GM23338 (cell line): Measurements from ENCODE around the gene SYNDIG1. TPM values are rescaled to one million over a fixed set of nuclear protein-coding genes. Genes with fewer than 3 reads are reported as not detected.

Experiments used
- ATAC-seq: fragments of 200-7000 bp; cut with Tn5 transposase; 3 replicates; pipeline ENCODE4 v1.9.1; 2020
- DNase-seq: peaks from one replicate; pipeline ENCODE4 v3.0.0-alpha.2; 2015; ENCODE audit warnings: low spot score
- H2AFZ ChIP-seq: fragments of 200-600 bp; sonication (generic); 2 replicates; pipeline ENCODE4 v1.8.0; 2016; ENCODE audit warnings: antibody characterized with exemption, mild to moderate bottlenecking, moderate library complexity
- H3F3A ChIP-seq: fragments of 200-600 bp; sonication (generic); replicated peaks from 2 replicates; pipeline ENCODE4 v1.8.0; 2017; ENCODE audit warnings: antibody characterized with exemption, mixed run types, low read depth
- H3K27ac ChIP-seq: fragments of 200-600 bp; sonication (generic); 2 replicates; pipeline ENCODE4 v1.6.1; 2016; ENCODE audit warnings: low read depth
- H3K27me3 ChIP-seq: fragments of 200-600 bp; sonication (generic); 2 replicates; pipeline ENCODE4 v1.8.0; 2016; ENCODE audit warnings: mild to moderate bottlenecking, mixed run types, moderate library complexity; ENCODE audit not compliant: insufficient read depth
- H3K36me3 ChIP-seq: fragments of 200-600 bp; sonication (generic); 2 replicates; pipeline ENCODE4 v1.8.0; 2016; ENCODE audit warnings: mild to moderate bottlenecking; ENCODE audit not compliant: insufficient read depth
- H3K4me1 ChIP-seq: fragments of 200-600 bp; sonication (generic); 2 replicates; pipeline ENCODE4 v1.8.0; 2016; ENCODE audit warnings: mild to moderate bottlenecking, moderate library complexity; ENCODE audit not compliant: insufficient read depth
- H3K4me2 ChIP-seq: fragments of 200-600 bp; sonication (generic); 2 replicates; pipeline ENCODE4 v1.7.1; 2017; ENCODE audit warnings: mixed run types
- H3K4me3 ChIP-seq: fragments of 200-600 bp; sonication (generic); 2 replicates; pipeline ENCODE4 v1.6.1; 2016; ENCODE audit warnings: mixed run types
- H3K79me2 ChIP-seq: fragments of 200-600 bp; sonication (generic); replicated peaks from 2 replicates; pipeline ENCODE4 v1.8.0; 2017; ENCODE audit warnings: mild to moderate bottlenecking; ENCODE audit not compliant: insufficient read depth
- H3K9me2 ChIP-seq: fragments of 200-600 bp; sonication (generic); 2 replicates; pipeline ENCODE4 v1.8.0; 2017; ENCODE audit not compliant: insufficient read depth
- H4K20me1 ChIP-seq: fragments of 200-600 bp; sonication (generic); replicated peaks from 2 replicates; pipeline ENCODE4 v1.8.0; 2017; ENCODE audit warnings: mild to moderate bottlenecking; ENCODE audit not compliant: insufficient read depth
- H3K27ac Mint-ChIP-seq: 2 replicates; pipeline ENCODE4 v1.8.0; 2020; ENCODE audit warnings: inconsistent platforms, mild to moderate bottlenecking, moderate library complexity, mixed read lengths
- H3K27me3 Mint-ChIP-seq: 3 replicates; pipeline ENCODE4 v1.8.0; 2022; ENCODE audit warnings: low read depth, mild to moderate bottlenecking, moderate library complexity, mixed read lengths, inconsistent platforms; ENCODE audit not compliant: insufficient read depth, poor library complexity
- H3K36me3 Mint-ChIP-seq: 3 replicates; pipeline ENCODE4 v1.8.0; 2021; ENCODE audit warnings: low read depth, mild to moderate bottlenecking, inconsistent platforms, moderate library complexity, mixed read lengths
- H3K4me1 Mint-ChIP-seq: 3 replicates; pipeline ENCODE4 v1.8.0; 2020; ENCODE audit warnings: mild to moderate bottlenecking, inconsistent platforms, mixed read lengths
- H3K4me3 Mint-ChIP-seq: 3 replicates; pipeline ENCODE4 v1.8.0; 2021; ENCODE audit warnings: moderate library complexity, mild to moderate bottlenecking, inconsistent platforms, mixed read lengths
- H3K9me3 Mint-ChIP-seq: 3 replicates; pipeline ENCODE4 v1.8.0; 2020; ENCODE audit warnings: moderate library complexity, mild to moderate bottlenecking, inconsistent platforms, mixed read lengths
- CREB1 ChIP-seq: fragments of 250-450 bp; sonication (Bioruptor Pico); IDR thresholded peaks from 2 replicates; pipeline ENCODE4 v1.5.0; 2020; ENCODE audit warnings: low read depth, mild to moderate bottlenecking, moderate library complexity
- CTCF ChIP-seq, 2 experiments: fragments of 200-600 bp in 1 of 2; sonication (generic) in 1 of 2; conservative IDR thresholded peaks; 2 replicates each; pipeline versions ENCODE4 v1.5.1 to v1.6.1; 2016 to 2017; ENCODE audit warnings: antibody characterized with exemption in 2 of 2, low read depth in 2 of 2, mild to moderate bottlenecking in 2 of 2, moderate library complexity in 1 of 2
- EZH2 ChIP-seq: fragments of 200-600 bp; sonication (generic); IDR thresholded peaks from one replicate; pipeline ENCODE4 v1.8.0; 2017; ENCODE audit warnings: antibody characterized with exemption, mild to moderate bottlenecking, low read depth; ENCODE audit not compliant: unreplicated experiment
- EZH2phosphoT487 ChIP-seq: fragments of 200-600 bp; sonication (generic); IDR thresholded peaks from one replicate; pipeline ENCODE4 v1.8.1; 2018; ENCODE audit warnings: antibody characterized with exemption; ENCODE audit not compliant: unreplicated experiment
- JUNB ChIP-seq: IDR thresholded peaks from one replicate; pipeline ENCODE4 v1.6.1; 2016; ENCODE audit warnings: antibody characterized with exemption; ENCODE audit not compliant: unreplicated experiment
- NANOG ChIP-seq: IDR thresholded peaks from 2 replicates; pipeline ENCODE4 v1.6.1; 2016; ENCODE audit warnings: antibody characterized with exemption, borderline replicate concordance
- POLR2AphosphoS5 ChIP-seq: IDR thresholded peaks from 2 replicates; pipeline ENCODE4 v1.6.1; 2016; ENCODE audit warnings: antibody characterized with exemption, low read depth
- REST ChIP-seq: IDR thresholded peaks from one replicate; pipeline ENCODE4 v1.6.1; 2018; ENCODE audit warnings: antibody characterized with exemption; ENCODE audit not compliant: unreplicated experiment
- STAT1 ChIP-seq: IDR thresholded peaks from one replicate; pipeline ENCODE4 v1.6.1; 2016; ENCODE audit warnings: antibody characterized with exemption; ENCODE audit not compliant: unreplicated experiment
- ZNF114 ChIP-seq: fragments of 250-450 bp; sonication (Bioruptor Pico); IDR thresholded peaks from 2 replicates; pipeline ENCODE4 v1.5.0; 2020; ENCODE audit warnings: mild to moderate bottlenecking, moderate library complexity
- ZNF331 ChIP-seq: fragments of 250-450 bp; sonication (Bioruptor Pico); IDR thresholded peaks from 2 replicates; pipeline ENCODE4 v1.5.0; 2020; ENCODE audit warnings: low read depth, mild to moderate bottlenecking, moderate library complexity
- ZNF462 ChIP-seq: fragments of 250-450 bp; sonication (Bioruptor Pico); IDR thresholded peaks from 2 replicates; pipeline ENCODE4 v1.5.0; 2020; ENCODE audit warnings: mild to moderate bottlenecking, moderate library complexity
- polyA plus RNA-seq: library from polyadenylated mRNA; unstranded; fragments of >200 nt; fragmentation: Nextera tagmentation; extraction: Ambion mirVana; gene quantifications from 2 replicates; pipeline ENCODE4 v1.2.1, GENCODE V29; 2016
- total RNA-seq: library from RNA; depleted of rRNA; stranded (reverse); fragments of >200 nt; shearing (Covaris generic); gene quantifications from 2 replicates; pipeline ENCODE4 v1.2.3, GENCODE V29; 2014
- TF ChIP-seq, protein P1 (sequence below): IDR thresholded peaks from 2 replicates; pipeline ENCODE4 v1.6.1; 2016; ENCODE audit warnings: antibody characterized with exemption

SYNDIG1 gene
- total and polyA plus RNA-seq, 2 experiments from 2014 or later, result 2.8 to 4.8 TPM

DNA sequence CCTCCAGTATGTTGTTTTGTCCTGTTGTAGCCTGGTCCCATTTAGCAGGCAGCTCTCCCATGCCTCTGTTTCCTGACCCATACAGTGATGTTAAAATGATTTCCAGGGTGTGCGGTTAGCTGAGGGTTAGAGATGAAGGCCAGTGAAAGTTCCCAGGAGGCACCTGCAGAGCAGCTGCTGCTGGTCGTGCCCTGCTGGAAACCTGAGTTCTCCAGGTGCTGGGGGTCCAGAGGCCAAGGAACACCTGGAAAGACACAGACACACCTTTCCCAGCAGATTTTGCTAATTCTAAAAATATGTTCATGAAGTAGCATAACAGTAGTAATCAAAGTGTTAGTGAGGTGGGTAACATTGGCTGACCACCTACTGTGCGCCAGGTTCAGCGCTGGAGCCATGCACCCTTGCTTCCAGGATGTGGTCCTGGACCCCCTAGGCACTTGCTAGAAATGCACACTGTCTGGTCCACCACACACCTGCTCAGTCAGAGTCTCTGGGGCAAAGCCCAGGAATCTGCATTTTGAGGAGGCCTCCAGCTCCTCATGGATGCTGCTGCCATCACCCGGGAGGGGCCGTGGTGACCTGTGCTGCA is 118.7 kb downstream of the SYNDIG1 start:
- H3K9me3 Mint-ChIP-seq, result no peaks in the 10 kb centered on the region
- TF ChIP-seq ZNF331 (CRISPR knock-in tag), result no peak
- TF ChIP-seq, protein P1, sequence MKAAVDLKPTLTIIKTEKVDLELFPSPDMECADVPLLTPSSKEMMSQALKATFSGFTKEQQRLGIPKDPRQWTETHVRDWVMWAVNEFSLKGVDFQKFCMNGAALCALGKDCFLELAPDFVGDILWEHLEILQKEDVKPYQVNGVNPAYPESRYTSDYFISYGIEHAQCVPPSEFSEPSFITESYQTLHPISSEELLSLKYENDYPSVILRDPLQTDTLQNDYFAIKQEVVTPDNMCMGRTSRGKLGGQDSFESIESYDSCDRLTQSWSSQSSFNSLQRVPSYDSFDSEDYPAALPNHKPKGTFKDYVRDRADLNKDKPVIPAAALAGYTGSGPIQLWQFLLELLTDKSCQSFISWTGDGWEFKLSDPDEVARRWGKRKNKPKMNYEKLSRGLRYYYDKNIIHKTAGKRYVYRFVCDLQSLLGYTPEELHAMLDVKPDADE, result no peak
- TF ChIP-seq ZNF114 (CRISPR knock-in tag), result no peak
- no peak for TF ChIP-seq ZNF462
- no peak for TF ChIP-seq CREB1
- TF ChIP-seq POLR2AphosphoS5, result no peak
- TF ChIP-seq STAT1, result no peak
- TF ChIP-seq EZH2phosphoT487, result no peak
- no peak for TF ChIP-seq NANOG
- TF ChIP-seq CTCF (conservative IDR thresholded peaks at IDR 0.05; ENCODE audit: low read depth in 2 of 2), result no peak
- TF ChIP-seq EZH2, result no peak
- no peak for TF ChIP-seq JUNB
- TF ChIP-seq REST, result no peak

More for the DNA sequence above, 118.7 kb downstream of the SYNDIG1 start:
- Histone ChIP-seq H3K79me2 (no peaks in the 10 kb centered on the region), H3K4me3 (no peak overlapping the region), H3K4me2 (no peak overlapping the region), H3F3A (no peaks in the 10 kb centered on the region), H2AFZ (no peak overlapping the region), H4K20me1 (no peaks in the 10 kb centered on the region), H3K9me2 (no peaks in the 10 kb centered on the region), H3K27ac (no peak overlapping the region), H3K4me1 (no peaks in the 10 kb centered on the region), H3K36me3 (no peaks in the 10 kb centered on the region), H3K27me3 (no peaks in the 10 kb centered on the region)
- Mint-ChIP-seq H3K36me3 (no peaks in the 10 kb centered on the region; the same call in 2 of the 3 replicates), H3K4me1 (peaks cover 5% of the 10 kb centered on the region), H3K27ac (no peak overlapping the region), H3K4me3 (no peak overlapping the region), H3K27me3 (peaks cover 12% of the 10 kb centered on the region)
- DNase-seq (no peak), ATAC-seq (no peak)
